Activated T-cell treated with anti-CD3 and anti-CD28 coated beads, Interleukin-2, amount 50 U/mL, for 72 hours (primary cell): ENCODE measurements around the gene ABTB2. TPM values are rescaled to one million over a fixed set of nuclear protein-coding genes. Genes with fewer than 3 reads are reported as not detected.

Experiments
- ATAC-seq, 2 donors: fragments of 150-1000 bp; cut with Tn5 transposase; replicated peaks in 1 of 2; 2 replicates each; pipeline ENCODE4 v1.10.0; 2021; ENCODE audit warnings: moderate library complexity in 2 of 2, mild to moderate bottlenecking in 1 of 2
- DNase-seq, 2 donors: peaks; one replicate each; pipeline ENCODE4 v3.0.0; 2021 to 2022; ENCODE audit warnings: mixed read lengths in 1 of 2
- H3K27ac Mint-ChIP-seq: one replicate; pipeline ENCODE4 v1.8.0; 2022; ENCODE audit warnings: mild to moderate bottlenecking, moderate library complexity, mixed read lengths
- H3K27me3 Mint-ChIP-seq: one replicate; pipeline ENCODE4 v1.8.0; 2022; ENCODE audit warnings: low read depth, mixed read lengths
- H3K36me3 Mint-ChIP-seq, 2 donors: one replicate each; pipeline ENCODE4 v1.8.0; 2022; ENCODE audit warnings: mixed read lengths in 2 of 2, mild to moderate bottlenecking in 1 of 2; ENCODE audit not compliant: insufficient read depth in 2 of 2
- H3K4me1 Mint-ChIP-seq: one replicate; pipeline ENCODE4 v1.8.0; 2022; ENCODE audit warnings: low read depth, mixed read lengths
- H3K4me3 Mint-ChIP-seq, 2 donors: one replicate each; pipeline ENCODE4 v1.8.0; 2022; ENCODE audit warnings: mild to moderate bottlenecking in 2 of 2, mixed read lengths in 2 of 2, moderate library complexity in 2 of 2
- H3K9me3 Mint-ChIP-seq, 2 donors: one replicate each; pipeline ENCODE4 v1.8.0; 2022; ENCODE audit warnings: mixed read lengths in 2 of 2
- total RNA-seq, 2 donors: library from RNA; stranded (reverse); gene quantifications; one replicate each; pipeline ENCODE4 v1.2.3, GENCODE V29; 2022

ABTB2 gene
- total RNA-seq, 2 donors from 2014 or later, result 2.2 to 5.6 TPM

GRCh38 chr11:34356913-34357700 lies 703 bp downstream of the ABTB2 start:
- Mint-ChIP-seq H3K4me3 (peak overlapping the region; percentile 92 to 94), H3K27ac (no peak overlapping the region), H3K9me3 (no peaks in the 10 kb centered on the region), H3K4me1 (peaks cover 24% of the 10 kb centered on the region), H3K36me3 (no peaks in the 10 kb centered on the region), H3K27me3 (peaks cover 67% of the 10 kb centered on the region)
- peak; percentile 31 to 34 for ATAC-seq
- peak; percentile 61 to 65 for DNase-seq

- DNase-seq (no peak), ATAC-seq (no peak)
- Mint-ChIP-seq H3K4me3 (peak overlapping the region; percentile 92 to 94), H3K9me3 (no peaks in the 10 kb centered on the region), H3K27ac (no peak overlapping the region), H3K27me3 (peaks cover 69% of the 10 kb centered on the region), H3K4me1 (peaks cover 24% of the 10 kb centered on the region), H3K36me3 (no peaks in the 10 kb centered on the region)
These were observed 1.3 kb downstream of the ABTB2 start for GRCh38 chr11:34356576-34356912.

GRCh38 chr11:34356130-34356529 lies 1.7 kb downstream of the ABTB2 start:
- H3K36me3 Mint-ChIP-seq, result no peaks in the 10 kb centered on the region
- no peak for ATAC-seq
- H3K4me1 Mint-ChIP-seq, result peaks cover 24% of the 10 kb centered on the region
- no peak for DNase-seq
- no peak overlapping the region for H3K27ac Mint-ChIP-seq
- H3K27me3 Mint-ChIP-seq, result peaks cover 69% of the 10 kb centered on the region
- peak overlapping the region; percentile 92 to 94 for H3K4me3 Mint-ChIP-seq
- no peaks in the 10 kb centered on the region for H3K9me3 Mint-ChIP-seq

GRCh38 chr11:34355726-34356125 lies 2.1 kb downstream of the ABTB2 start:
- Mint-ChIP-seq H3K4me3 (peak overlapping the region; percentile 92 to 94), H3K27ac (no peak overlapping the region), H3K36me3 (no peaks in the 10 kb centered on the region), H3K4me1 (peaks cover 24% of the 10 kb centered on the region), H3K27me3 (peaks cover 66% of the 10 kb centered on the region), H3K9me3 (no peaks in the 10 kb centered on the region)
- ATAC-seq, result no peak
- DNase-seq, result no peak

- Mint-ChIP-seq H3K4me3 (peak overlapping the region in 1 of 2 donors; percentile 25), H3K4me1 (peaks cover 24% of the 10 kb centered on the region), H3K36me3 (no peaks in the 10 kb centered on the region), H3K27me3 (peaks cover 58% of the 10 kb centered on the region), H3K27ac (no peak overlapping the region), H3K9me3 (no peaks in the 10 kb centered on the region)
- no peak for ATAC-seq
- no peak for DNase-seq
These were observed 3.0 kb downstream of the ABTB2 start for GRCh38 chr11:34354782-34355181.

GRCh38 chr11:34353881-34354280 lies 3.9 kb downstream of the ABTB2 start:
- H3K4me3 Mint-ChIP-seq, result peak overlapping the region in 1 of 2 donors; percentile 2
- no peaks in the 10 kb centered on the region for H3K36me3 Mint-ChIP-seq
- no peak for DNase-seq
- peaks cover 17% of the 10 kb centered on the region for H3K4me1 Mint-ChIP-seq
- no peaks in the 10 kb centered on the region for H3K9me3 Mint-ChIP-seq
- H3K27me3 Mint-ChIP-seq, result peaks cover 55% of the 10 kb centered on the region
- no peak overlapping the region for H3K27ac Mint-ChIP-seq
- no peak for ATAC-seq

GRCh38 chr11:34351687-34352469 lies 5.9 kb downstream of the ABTB2 start:
- Mint-ChIP-seq H3K9me3 (no peaks in the 10 kb centered on the region), H3K4me1 (peaks cover 12% of the 10 kb centered on the region), H3K27ac (no peak overlapping the region), H3K27me3 (peaks cover 60% of the 10 kb centered on the region), H3K36me3 (no peaks in the 10 kb centered on the region), H3K4me3 (no peak overlapping the region)
- ATAC-seq (no peak), DNase-seq (no peak)

GRCh38 chr11:34351051-34351450 lies 6.8 kb downstream of the ABTB2 start:
- Mint-ChIP-seq H3K4me1 (peaks cover 5% of the 10 kb centered on the region), H3K36me3 (no peaks in the 10 kb centered on the region), H3K9me3 (no peaks in the 10 kb centered on the region), H3K27ac (no peak overlapping the region), H3K27me3 (peaks cover 54% of the 10 kb centered on the region), H3K4me3 (no peak overlapping the region)
- ATAC-seq (no peak), DNase-seq (no peak)

- H3K27me3 Mint-ChIP-seq, result peaks cover 42% of the 10 kb centered on the region
- no peaks in the 10 kb centered on the region for H3K36me3 Mint-ChIP-seq
- DNase-seq, result no peak
- H3K4me1 Mint-ChIP-seq, result no peaks in the 10 kb centered on the region
- no peak overlapping the region for H3K4me3 Mint-ChIP-seq
- no peak for ATAC-seq
- no peak overlapping the region for H3K27ac Mint-ChIP-seq
- no peaks in the 10 kb centered on the region for H3K9me3 Mint-ChIP-seq
These were observed 7.9 kb downstream of the ABTB2 start for GRCh38 chr11:34349882-34350281.

GRCh38 chr11:34348919-34349318 lies 8.9 kb downstream of the ABTB2 start:
- H3K9me3 Mint-ChIP-seq, result no peaks in the 10 kb centered on the region
- H3K27ac Mint-ChIP-seq, result no peak overlapping the region
- DNase-seq (no peak), ATAC-seq (no peak)
- H3K4me1 Mint-ChIP-seq, result no peaks in the 10 kb centered on the region
- H3K4me3 Mint-ChIP-seq, result no peak overlapping the region
- peaks cover 33% of the 10 kb centered on the region for H3K27me3 Mint-ChIP-seq
- no peaks in the 10 kb centered on the region for H3K36me3 Mint-ChIP-seq

GRCh38 chr11:34348096-34348495 lies 9.7 kb downstream of the ABTB2 start:
- ATAC-seq, result no peak

GRCh38 chr11:34346551-34346950 lies 11.3 kb downstream of the ABTB2 start:
- Mint-ChIP-seq H3K36me3 (no peaks in the 10 kb centered on the region), H3K4me1 (no peaks in the 10 kb centered on the region), H3K27ac (no peak overlapping the region), H3K9me3 (no peaks in the 10 kb centered on the region), H3K27me3 (peaks cover 12% of the 10 kb centered on the region), H3K4me3 (no peak overlapping the region)
- no peak for ATAC-seq
- DNase-seq, result no peak

More at GRCh38 chr11:34348096-34348495, 9.7 kb downstream of the ABTB2 start:
- H3K4me1 Mint-ChIP-seq, result no peaks in the 10 kb centered on the region
- no peak overlapping the region for H3K4me3 Mint-ChIP-seq
- no peak overlapping the region for H3K27ac Mint-ChIP-seq
- H3K9me3 Mint-ChIP-seq, result no peaks in the 10 kb centered on the region
- peaks cover 25% of the 10 kb centered on the region for H3K27me3 Mint-ChIP-seq
- no peak for DNase-seq
- H3K36me3 Mint-ChIP-seq, result no peaks in the 10 kb centered on the region

- no peak overlapping the region for H3K4me3 Mint-ChIP-seq
- H3K4me1 Mint-ChIP-seq, result no peaks in the 10 kb centered on the region
- H3K27me3 Mint-ChIP-seq, result peaks cover 12% of the 10 kb centered on the region
- H3K9me3 Mint-ChIP-seq, result no peaks in the 10 kb centered on the region
- H3K27ac Mint-ChIP-seq, result no peak overlapping the region
- ATAC-seq (no peak), DNase-seq (no peak)
- H3K36me3 Mint-ChIP-seq, result no peaks in the 10 kb centered on the region
These were observed 11.8 kb downstream of the ABTB2 start for GRCh38 chr11:34345991-34346480.
